Neural cell (in vitro differentiated cells): ENCODE results near the gene HPGD.

Source experiments
- RAD21 ChIP-seq: fragments of 450-650 bp; conservative IDR thresholded peaks from 2 replicates; pipeline ENCODE4 v1.6.1; 2014; ENCODE audit warnings: antibody characterized with exemption, mild to moderate bottlenecking, moderate library complexity
- REST ChIP-seq: IDR thresholded peaks from 2 replicates; pipeline ENCODE4 v1.6.1; 2012; ENCODE audit warnings: borderline replicate concordance
- TF ChIP-seq, protein P1 (sequence below): fragments of 450-650 bp; IDR thresholded peaks from 2 replicates; pipeline ENCODE4 v1.5.1; 2014; ENCODE audit warnings: antibody characterized with exemption, mild to moderate bottlenecking, moderate library complexity; ENCODE audit not compliant: poor library complexity, severe bottlenecking

- TF ChIP-seq, protein P1, sequence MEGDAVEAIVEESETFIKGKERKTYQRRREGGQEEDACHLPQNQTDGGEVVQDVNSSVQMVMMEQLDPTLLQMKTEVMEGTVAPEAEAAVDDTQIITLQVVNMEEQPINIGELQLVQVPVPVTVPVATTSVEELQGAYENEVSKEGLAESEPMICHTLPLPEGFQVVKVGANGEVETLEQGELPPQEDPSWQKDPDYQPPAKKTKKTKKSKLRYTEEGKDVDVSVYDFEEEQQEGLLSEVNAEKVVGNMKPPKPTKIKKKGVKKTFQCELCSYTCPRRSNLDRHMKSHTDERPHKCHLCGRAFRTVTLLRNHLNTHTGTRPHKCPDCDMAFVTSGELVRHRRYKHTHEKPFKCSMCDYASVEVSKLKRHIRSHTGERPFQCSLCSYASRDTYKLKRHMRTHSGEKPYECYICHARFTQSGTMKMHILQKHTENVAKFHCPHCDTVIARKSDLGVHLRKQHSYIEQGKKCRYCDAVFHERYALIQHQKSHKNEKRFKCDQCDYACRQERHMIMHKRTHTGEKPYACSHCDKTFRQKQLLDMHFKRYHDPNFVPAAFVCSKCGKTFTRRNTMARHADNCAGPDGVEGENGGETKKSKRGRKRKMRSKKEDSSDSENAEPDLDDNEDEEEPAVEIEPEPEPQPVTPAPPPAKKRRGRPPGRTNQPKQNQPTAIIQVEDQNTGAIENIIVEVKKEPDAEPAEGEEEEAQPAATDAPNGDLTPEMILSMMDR: no peak
- TF ChIP-seq RAD21 (no peak), REST (no peak)
Measured at GRCh38 chr4:174483792-174484191, 38.5 kb downstream of the HPGD start.
